Measurements from ENCODE around the gene IGSF21.
"Not testable (repeated sequence)": the region's sequence is repeated elsewhere in the genome, so short reads cannot be mapped to it uniquely, and the experiment has no call there.

The IGSF21 gene

GRCh38 chr1:18412882-18413353, 305.3 kb downstream of the IGSF21 start:
- TF ChIP-seq CTCF (IDR thresholded peaks at IDR 0.05; ENCODE audit: low read depth, low read length), result no peak
- no peak for DNase-seq (ENCODE audit: low read depth in 2 of 2)
- H3K4me3 ChIP-seq (replicated peaks in 1 of 2; ENCODE audit: low read depth in 2 of 2, low read length in 2 of 2), result no peak overlapping the region

- no peak overlapping the region for H3K4me3 ChIP-seq (replicated peaks in 1 of 2; ENCODE audit: low read depth in 2 of 2, low read length in 2 of 2)
- DNase-seq (ENCODE audit: low read depth in 2 of 2), result no peak
- no peak for TF ChIP-seq CTCF (IDR thresholded peaks at IDR 0.05; ENCODE audit: low read depth, low read length)
These were observed 306.1 kb downstream of the IGSF21 start for GRCh38 chr1:18413541-18414305.

- no peak for DNase-seq (ENCODE audit: low read depth in 2 of 2)
- TF ChIP-seq CTCF (IDR thresholded peaks at IDR 0.05; ENCODE audit: low read depth, low read length), result no peak
- no peak overlapping the region for H3K4me3 ChIP-seq (replicated peaks in 1 of 2; ENCODE audit: low read depth in 2 of 2, low read length in 2 of 2)
These were observed 306.7 kb downstream of the IGSF21 start for GRCh38 chr1:18414321-18414720.

DNA sequence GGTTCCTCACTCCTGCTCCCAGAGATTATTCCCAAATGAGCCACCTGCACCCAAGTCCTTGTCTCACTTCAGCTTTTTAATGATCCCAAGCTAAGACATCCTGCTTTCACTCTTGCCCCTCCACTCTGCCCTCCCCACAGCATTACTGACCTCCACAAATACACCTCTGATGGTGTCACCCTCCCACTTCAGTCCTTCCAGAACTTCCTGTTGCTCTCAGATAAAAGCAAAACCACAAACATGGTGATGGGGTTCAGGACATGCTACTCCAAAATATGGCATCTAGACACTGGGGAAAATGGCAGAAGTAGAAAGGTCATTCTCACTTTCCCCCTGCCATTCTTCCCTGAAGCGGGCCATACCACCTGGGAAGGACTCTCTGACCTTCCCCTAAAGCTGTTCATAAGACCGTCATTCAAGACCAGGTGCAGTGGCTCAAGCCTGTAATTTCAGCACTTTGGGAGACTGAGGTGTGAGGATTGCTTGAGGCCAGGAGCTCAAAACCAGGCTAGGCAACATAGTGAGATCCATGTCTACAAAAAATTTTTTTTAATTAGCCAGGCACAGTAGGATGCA, 307.4 kb downstream of the IGSF21 start:
- DNase-seq (ENCODE audit: low read depth in 2 of 2), result no peak
- no peak for TF ChIP-seq CTCF (IDR thresholded peaks at IDR 0.05; ENCODE audit: low read depth, low read length)

DNA sequence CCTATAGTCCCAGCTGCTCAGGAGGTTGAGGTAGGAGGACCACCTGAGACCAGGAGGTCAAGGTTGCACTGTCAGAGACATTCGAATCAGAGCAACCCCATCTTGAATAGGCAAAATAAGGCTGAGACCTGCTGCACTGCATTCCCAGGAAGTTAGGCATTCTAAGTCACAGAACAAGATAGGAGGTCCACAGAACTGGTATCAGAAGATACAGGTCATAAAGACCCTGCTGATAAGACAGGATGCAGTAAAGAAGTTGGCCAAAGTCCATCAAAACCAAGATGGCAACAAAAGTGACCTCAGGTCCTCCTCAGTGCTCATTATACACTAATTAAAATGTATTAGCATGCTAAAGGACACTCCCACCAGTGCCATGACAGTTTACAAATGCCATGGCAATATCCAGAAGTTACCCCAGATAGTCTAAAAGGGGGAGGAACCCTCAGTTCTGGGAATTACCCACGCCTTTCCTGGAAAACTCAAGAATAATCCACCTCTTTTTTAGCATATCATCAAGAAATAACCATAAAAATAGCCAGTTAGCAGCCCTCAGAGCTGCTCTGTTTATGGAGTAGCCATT, 307.9 kb downstream of the IGSF21 start:
- no peak overlapping the region for H3K4me3 ChIP-seq (replicated peaks in 1 of 2; ENCODE audit: low read depth in 2 of 2, low read length in 2 of 2)
- TF ChIP-seq CTCF (IDR thresholded peaks at IDR 0.05; ENCODE audit: low read depth, low read length), result no peak
- no peak for DNase-seq (ENCODE audit: low read depth in 2 of 2)

More for the DNA sequence above, 307.4 kb downstream of the IGSF21 start:
- no peak overlapping the region for H3K4me3 ChIP-seq (replicated peaks in 1 of 2; ENCODE audit: low read depth in 2 of 2, low read length in 2 of 2)

DNA sequence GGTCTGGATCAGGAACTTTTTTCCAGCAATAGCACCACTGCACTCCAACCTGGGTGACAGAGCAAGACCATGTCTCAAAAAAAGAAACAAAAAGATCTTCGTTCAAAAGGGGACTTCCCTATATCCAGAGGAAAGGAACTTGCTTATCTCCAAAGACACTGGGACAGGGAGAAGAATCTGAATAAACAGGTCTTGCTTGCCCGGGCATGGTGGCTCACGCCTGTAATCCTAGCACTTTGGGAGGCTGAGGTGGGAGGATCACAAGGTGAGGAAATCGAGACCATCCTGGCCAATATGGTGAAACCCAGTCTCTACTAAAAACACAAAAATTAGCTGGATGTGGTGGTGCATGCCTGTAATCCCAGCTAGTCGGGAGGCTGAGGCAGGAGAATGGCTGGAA, 308.5 kb downstream of the IGSF21 start:
- DNase-seq (ENCODE audit: low read depth in 2 of 2); H3K4me3 ChIP-seq (replicated peaks in 1 of 2; ENCODE audit: low read depth in 2 of 2, low read length in 2 of 2): not testable (repeated sequence)

Measured in cardiac fibroblast (primary cell).